ENCODE data around the gene MRPS15.
"Not testable (repeated sequence)": the region's sequence is repeated elsewhere in the genome, so short reads cannot be mapped to it uniquely, and the experiment has no call there.

The MRPS15 gene

GRCh38 chr1:36501911-36502310, 37.7 kb upstream of the MRPS15 start:
- DNase-seq (ENCODE audit: low read depth, low spot score); H3K36me3 ChIP-seq (ENCODE audit: control insufficient read depth, insufficient read depth, low read length); H3K27me3 ChIP-seq (ENCODE audit: control insufficient read depth, insufficient read depth, low read length); H3K9me3 ChIP-seq (ENCODE audit: control insufficient read depth, insufficient read depth, low read length); H3K27ac ChIP-seq (ENCODE audit: low read length); H3K4me1 ChIP-seq (ENCODE audit: control insufficient read depth, insufficient read depth, low read length); H3K4me3 ChIP-seq (ENCODE audit: low read length): not testable (repeated sequence)
- no CpG with 5 or more reads among the region's 4 CpGs for WGBS (ENCODE audit: insufficient coverage, insufficient read length)

DNA sequence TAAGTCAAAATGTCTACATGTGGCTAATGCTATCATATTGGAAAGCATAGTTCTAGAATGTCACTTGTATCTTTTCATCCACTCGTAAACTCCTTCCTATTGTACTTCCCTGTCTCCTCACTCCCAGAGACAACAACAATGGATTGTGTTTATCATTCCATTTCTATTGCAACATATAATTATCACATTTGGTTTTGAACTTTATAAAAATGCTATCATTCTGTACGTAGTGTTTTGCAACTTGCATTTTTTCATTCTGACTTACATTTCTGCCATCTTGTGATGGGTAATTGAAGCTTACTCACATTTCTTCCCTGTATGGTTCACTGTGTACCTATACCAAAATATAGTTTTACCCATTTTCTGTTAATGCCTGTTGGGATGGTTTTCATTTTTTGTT, 33.0 kb upstream of the MRPS15 start:
- no CpG with 5 or more reads among the region's 2 CpGs for WGBS (ENCODE audit: insufficient coverage, insufficient read length)
- no peak for DNase-seq (ENCODE audit: low read depth, low spot score)
- Histone ChIP-seq H3K27ac (ENCODE audit: low read length) (no peak overlapping the region), H3K9me3 (ENCODE audit: control insufficient read depth, insufficient read depth, low read length) (no peaks in the 10 kb centered on the region), H3K4me3 (ENCODE audit: low read length) (no peak overlapping the region), H3K27me3 (ENCODE audit: control insufficient read depth, insufficient read depth, low read length) (0 out of 2 replicates have a peak, but pooled peaks cover 2% of the 10 kb centered on the region), H3K36me3 (ENCODE audit: control insufficient read depth, insufficient read depth, low read length) (no peaks in the 10 kb centered on the region), H3K4me1 (ENCODE audit: control insufficient read depth, insufficient read depth, low read length) (no peaks in the 10 kb centered on the region)

DNA sequence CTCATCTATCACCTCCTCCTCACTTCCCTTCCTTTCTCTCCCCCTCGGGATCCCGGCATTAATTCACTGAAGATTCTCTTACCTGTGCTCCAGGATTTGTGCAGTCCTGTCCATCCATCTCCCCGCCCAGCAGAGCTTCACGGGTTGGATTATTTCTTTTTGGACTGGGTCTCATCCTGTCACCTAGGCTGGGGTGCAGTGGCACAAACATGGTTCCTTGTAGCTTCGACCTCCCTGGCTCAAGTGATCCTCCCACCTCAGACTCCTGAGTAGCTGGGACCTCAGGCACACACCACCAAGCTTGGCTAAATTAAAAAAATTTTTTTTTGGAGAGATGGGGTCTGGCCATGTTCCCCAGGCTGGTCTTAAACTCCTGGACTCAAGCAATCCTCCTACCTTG, 30.8 kb upstream of the MRPS15 start:
- Histone ChIP-seq H3K4me1 (ENCODE audit: control insufficient read depth, insufficient read depth, low read length) (no peaks in the 10 kb centered on the region), H3K27ac (ENCODE audit: low read length) (no peak overlapping the region), H3K27me3 (ENCODE audit: control insufficient read depth, insufficient read depth, low read length) (0 out of 2 replicates have a peak, but pooled peaks cover 2% of the 10 kb centered on the region), H3K9me3 (ENCODE audit: control insufficient read depth, insufficient read depth, low read length) (no peaks in the 10 kb centered on the region), H3K4me3 (ENCODE audit: low read length) (no peak overlapping the region), H3K36me3 (ENCODE audit: control insufficient read depth, insufficient read depth, low read length) (no peaks in the 10 kb centered on the region)
- no CpG with 5 or more reads among the region's 5 CpGs for WGBS (ENCODE audit: insufficient coverage, insufficient read length)
- DNase-seq (ENCODE audit: low read depth, low spot score), result no peak

GRCh38 chr1:36493524-36493923, 29.3 kb upstream of the MRPS15 start:
- WGBS (ENCODE audit: insufficient coverage, insufficient read length), result 100% methylated on average over 3 of the region's 9 CpGs
- Histone ChIP-seq H3K4me1 (ENCODE audit: control insufficient read depth, insufficient read depth, low read length) (no peaks in the 10 kb centered on the region), H3K4me3 (ENCODE audit: low read length) (no peak overlapping the region), H3K27ac (ENCODE audit: low read length) (no peak overlapping the region), H3K27me3 (ENCODE audit: control insufficient read depth, insufficient read depth, low read length) (0 out of 2 replicates have a peak, but pooled peaks cover 2% of the 10 kb centered on the region), H3K36me3 (ENCODE audit: control insufficient read depth, insufficient read depth, low read length) (no peaks in the 10 kb centered on the region), H3K9me3 (ENCODE audit: control insufficient read depth, insufficient read depth, low read length) (no peaks in the 10 kb centered on the region)
- no peak for DNase-seq (ENCODE audit: low read depth, low spot score)

- H3K27me3 ChIP-seq (ENCODE audit: control insufficient read depth, insufficient read depth, low read length), result 0 out of 2 replicates have a peak, but pooled peaks cover 2% of the 10 kb centered on the region
- no peak overlapping the region for H3K27ac ChIP-seq (ENCODE audit: low read length)
- H3K4me3 ChIP-seq (ENCODE audit: low read length), result no peak overlapping the region
- no peaks in the 10 kb centered on the region for H3K36me3 ChIP-seq (ENCODE audit: control insufficient read depth, insufficient read depth, low read length)
- H3K4me1 ChIP-seq (ENCODE audit: control insufficient read depth, insufficient read depth, low read length), result no peaks in the 10 kb centered on the region
- whole genome bisulfite sequencing (ENCODE audit: insufficient coverage, insufficient read length), result no CpG with 5 or more reads among the region's 9 CpGs
- H3K9me3 ChIP-seq (ENCODE audit: control insufficient read depth, insufficient read depth, low read length), result no peaks in the 10 kb centered on the region
- DNase-seq (ENCODE audit: low read depth, low spot score), result no peak
These were observed 28.3 kb upstream of the MRPS15 start for GRCh38 chr1:36492491-36492890.

GRCh38 chr1:36489258-36490051, 25.3 kb upstream of the MRPS15 start:
- not testable (repeated sequence) for H3K9me3 ChIP-seq (ENCODE audit: control insufficient read depth, insufficient read depth, low read length); H3K4me1 ChIP-seq (ENCODE audit: control insufficient read depth, insufficient read depth, low read length); H3K36me3 ChIP-seq (ENCODE audit: control insufficient read depth, insufficient read depth, low read length); H3K4me3 ChIP-seq (ENCODE audit: low read length); H3K27ac ChIP-seq (ENCODE audit: low read length); DNase-seq (ENCODE audit: low read depth, low spot score); H3K27me3 ChIP-seq (ENCODE audit: control insufficient read depth, insufficient read depth, low read length)
- no CpG with 5 or more reads among the region's 10 CpGs for WGBS (ENCODE audit: insufficient coverage, insufficient read length)

DNA sequence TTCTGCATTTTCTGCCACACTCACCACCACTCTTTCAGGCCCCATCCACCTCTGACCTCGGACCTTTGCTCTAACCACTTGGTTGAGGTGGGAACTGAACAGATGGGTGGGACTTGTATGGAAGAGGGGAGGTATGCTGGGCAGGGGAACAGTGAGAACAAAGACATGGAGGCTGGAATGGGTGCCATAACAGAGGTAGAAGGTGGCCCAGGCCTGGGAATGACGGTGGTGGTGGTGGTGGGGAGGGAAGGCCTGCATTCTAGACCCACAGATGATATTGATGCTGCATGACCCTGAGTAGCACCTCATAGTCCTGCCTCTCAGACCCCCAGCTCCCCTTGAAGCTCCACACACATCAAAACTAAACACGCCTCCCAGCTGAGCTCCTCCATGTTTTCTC, 23.7 kb upstream of the MRPS15 start:
- Histone ChIP-seq H3K27me3 (ENCODE audit: control insufficient read depth, insufficient read depth, low read length) (no peaks in the 10 kb centered on the region), H3K9me3 (ENCODE audit: control insufficient read depth, insufficient read depth, low read length) (no peaks in the 10 kb centered on the region), H3K4me1 (ENCODE audit: control insufficient read depth, insufficient read depth, low read length) (no peaks in the 10 kb centered on the region), H3K4me3 (ENCODE audit: low read length) (no peak overlapping the region), H3K36me3 (ENCODE audit: control insufficient read depth, insufficient read depth, low read length) (no peaks in the 10 kb centered on the region), H3K27ac (ENCODE audit: low read length) (no peak overlapping the region)
- WGBS (ENCODE audit: insufficient coverage, insufficient read length), result no CpG with 5 or more reads among the region's 3 CpGs
- DNase-seq (ENCODE audit: low read depth, low spot score), result no peak

- no CpG with 5 or more reads among the region's 9 CpGs for whole genome bisulfite sequencing (ENCODE audit: insufficient coverage, insufficient read length)
- not testable (repeated sequence) for H3K4me1 ChIP-seq (ENCODE audit: control insufficient read depth, insufficient read depth, low read length); H3K27ac ChIP-seq (ENCODE audit: low read length); H3K4me3 ChIP-seq (ENCODE audit: low read length); H3K27me3 ChIP-seq (ENCODE audit: control insufficient read depth, insufficient read depth, low read length); DNase-seq (ENCODE audit: low read depth, low spot score); H3K9me3 ChIP-seq (ENCODE audit: control insufficient read depth, insufficient read depth, low read length); H3K36me3 ChIP-seq (ENCODE audit: control insufficient read depth, insufficient read depth, low read length)
These were observed 23.1 kb upstream of the MRPS15 start for GRCh38 chr1:36487336-36487725.

- H3K27ac ChIP-seq (ENCODE audit: low read length), result no peak overlapping the region
- no CpG with 5 or more reads among the region's 17 CpGs for WGBS (ENCODE audit: insufficient coverage, insufficient read length)
These were observed 22.5 kb upstream of the MRPS15 start for GRCh38 chr1:36486439-36487335.

DNA sequence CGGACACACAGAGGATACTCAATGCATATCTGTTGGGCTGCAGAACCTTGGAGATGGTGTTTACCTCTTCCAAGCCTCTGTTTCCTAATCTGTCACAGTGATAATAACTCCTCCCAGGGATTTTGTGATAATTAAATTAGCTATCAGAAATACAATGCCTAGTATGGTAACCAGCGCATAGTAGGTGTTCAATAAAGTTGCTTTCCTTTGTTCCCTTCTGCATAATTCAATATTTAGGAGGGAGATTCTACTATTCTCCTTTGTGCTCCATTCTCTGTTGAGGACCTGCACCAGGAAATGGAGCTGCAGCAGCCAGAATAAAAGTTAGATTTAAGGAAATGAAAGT, 21.9 kb upstream of the MRPS15 start:
- no peak for DNase-seq (ENCODE audit: low read depth, low spot score)
- H3K27me3 ChIP-seq (ENCODE audit: control insufficient read depth, insufficient read depth, low read length), result no peaks in the 10 kb centered on the region
- no peaks in the 10 kb centered on the region for H3K9me3 ChIP-seq (ENCODE audit: control insufficient read depth, insufficient read depth, low read length)
- H3K4me3 ChIP-seq (ENCODE audit: low read length), result no peak overlapping the region
- no peaks in the 10 kb centered on the region for H3K4me1 ChIP-seq (ENCODE audit: control insufficient read depth, insufficient read depth, low read length)
- no peak overlapping the region for H3K27ac ChIP-seq (ENCODE audit: low read length)
- WGBS (ENCODE audit: insufficient coverage, insufficient read length), result no CpG with 5 or more reads among the region's 2 CpGs
- no peaks in the 10 kb centered on the region for H3K36me3 ChIP-seq (ENCODE audit: control insufficient read depth, insufficient read depth, low read length)

More at GRCh38 chr1:36486439-36487335, 22.5 kb upstream of the MRPS15 start:
- H3K27me3 ChIP-seq (ENCODE audit: control insufficient read depth, insufficient read depth, low read length), result no peaks in the 10 kb centered on the region
- H3K4me1 ChIP-seq (ENCODE audit: control insufficient read depth, insufficient read depth, low read length), result no peaks in the 10 kb centered on the region
- no peaks in the 10 kb centered on the region for H3K36me3 ChIP-seq (ENCODE audit: control insufficient read depth, insufficient read depth, low read length)
- no peak for DNase-seq (ENCODE audit: low read depth, low spot score)
- no peaks in the 10 kb centered on the region for H3K9me3 ChIP-seq (ENCODE audit: control insufficient read depth, insufficient read depth, low read length)
- H3K4me3 ChIP-seq (ENCODE audit: low read length), result no peak overlapping the region
